GM21576 (cell line): Measurements from ENCODE around the gene HS6ST1.

Experiments
- ATAC-seq: cut with Tn5 transposase; IDR thresholded peaks from one replicate; pipeline ENCODE4 v1.9.1; 2021; ENCODE audit warnings: mild to moderate bottlenecking, moderate library complexity; ENCODE audit not compliant: unreplicated experiment

Gene HS6ST1

DNA sequence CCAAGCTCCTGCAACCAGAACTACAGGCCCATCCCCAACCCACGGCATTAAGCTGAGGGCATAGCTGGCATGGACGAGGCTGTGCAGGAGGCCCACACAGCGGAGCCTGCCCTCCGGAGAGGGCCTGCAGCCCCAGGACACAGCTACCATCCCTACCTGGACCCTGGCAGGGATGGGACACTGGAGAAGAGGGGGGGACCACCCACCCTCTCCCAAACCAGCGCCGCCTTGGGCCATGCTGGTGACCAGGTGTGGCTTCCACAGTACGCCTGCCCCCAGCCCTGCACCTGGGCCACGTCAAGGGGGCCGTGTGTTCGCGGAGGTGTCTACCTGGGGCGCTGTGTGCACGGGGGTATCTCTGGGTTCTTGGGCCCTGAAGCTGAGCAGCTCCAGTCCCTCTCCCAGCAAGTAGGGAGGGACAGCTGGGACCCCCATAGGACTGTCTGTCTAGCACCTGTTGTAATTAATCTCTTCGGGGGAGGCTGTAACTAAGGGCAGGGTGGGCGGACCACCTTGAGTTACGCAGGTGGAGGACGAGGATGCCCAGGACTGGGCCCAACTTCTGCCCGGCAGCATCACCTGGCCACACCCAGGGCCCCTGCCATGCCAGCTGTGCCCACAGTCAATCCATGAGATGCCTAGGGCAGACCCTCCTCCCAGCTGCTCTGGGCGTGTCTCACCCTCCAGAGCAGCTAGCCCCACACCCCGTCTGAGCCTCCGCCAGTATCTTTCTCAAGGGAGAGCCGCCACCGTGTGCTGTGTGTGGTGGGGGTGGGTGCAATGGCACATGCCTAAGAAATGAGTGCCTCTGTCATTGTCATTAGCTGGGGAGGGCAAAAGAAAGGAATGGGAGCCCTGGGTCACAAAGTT lies 18.3 kb downstream of the HS6ST1 start:
- ATAC-seq, result no peak

GRCh38 chr2:128299628-128300027 lies 19.0 kb downstream of the HS6ST1 start:
- no peak for ATAC-seq

DNA sequence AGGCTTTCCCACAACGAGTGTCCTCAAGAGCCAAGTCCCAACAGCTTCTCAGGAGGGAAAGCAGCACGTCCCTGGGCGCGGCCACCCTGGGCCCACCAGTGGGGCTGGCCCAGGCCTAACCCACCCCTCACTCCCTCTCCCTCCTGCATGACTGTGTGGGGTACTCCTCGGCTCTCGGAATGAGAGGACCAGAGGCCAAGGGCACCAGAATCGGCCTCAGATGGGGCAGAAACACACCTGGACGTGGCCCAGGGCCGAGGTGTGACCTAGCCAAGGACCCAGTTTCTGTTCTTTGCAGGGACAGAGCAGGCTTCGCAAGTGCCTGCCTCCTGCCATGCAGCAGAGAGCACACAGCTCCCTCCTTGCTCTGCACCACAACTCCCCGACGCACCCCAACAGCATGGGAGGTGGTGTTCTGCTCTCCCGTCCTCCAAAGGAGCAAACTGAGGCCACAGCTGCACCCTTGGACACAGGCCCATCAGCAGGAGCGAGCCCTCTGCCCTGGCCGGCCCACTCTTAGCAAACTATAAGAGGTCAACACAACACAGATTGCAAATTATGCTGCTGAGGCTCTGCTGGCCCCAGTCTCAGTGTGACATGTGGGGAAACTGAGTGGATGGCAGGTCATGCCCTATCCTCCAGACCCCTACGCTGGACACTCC lies 19.7 kb downstream of the HS6ST1 start:
- no peak for ATAC-seq

DNA sequence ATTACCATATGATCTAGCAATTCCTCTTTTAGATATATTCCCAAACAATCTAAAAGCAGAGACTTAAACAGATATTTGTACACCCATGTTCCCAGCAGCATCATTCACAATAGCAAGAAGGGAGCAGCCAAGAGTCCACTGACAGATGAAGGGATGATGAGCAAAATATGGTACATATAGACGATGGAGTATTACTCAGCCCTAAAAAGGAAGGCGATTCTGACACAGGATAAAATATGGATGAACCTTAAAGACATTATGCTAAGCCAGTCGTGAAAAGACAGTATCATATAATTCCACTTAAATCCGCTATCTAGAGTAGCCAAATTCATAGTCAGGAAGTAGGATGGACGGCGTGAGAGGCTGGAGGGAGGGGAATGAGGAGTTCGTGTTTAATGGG lies 20.4 kb downstream of the HS6ST1 start:
- no peak for ATAC-seq

- ATAC-seq, result no peak
Measured at GRCh38 chr2:128293870-128294455, 24.7 kb downstream of the HS6ST1 start.

DNA sequence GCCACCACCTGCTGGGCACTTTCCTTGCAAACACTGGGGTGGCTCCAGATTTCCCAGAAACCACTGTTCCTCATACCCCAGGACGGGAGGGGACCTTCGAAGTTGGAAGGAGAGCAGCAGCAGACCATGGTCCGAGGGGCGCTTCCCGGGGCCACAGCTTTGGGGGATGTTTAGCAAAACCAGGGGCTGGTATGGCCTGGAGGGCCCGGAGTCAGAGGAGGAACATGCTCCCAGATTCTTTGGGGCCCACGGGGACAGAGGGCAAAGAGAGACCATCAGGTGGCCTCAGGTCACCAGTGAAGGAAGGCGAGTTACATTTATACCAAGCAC lies 25.3 kb downstream of the HS6ST1 start:
- no peak for ATAC-seq

GRCh38 chr2:128292599-128293425 lies 25.9 kb downstream of the HS6ST1 start:
- no peak for ATAC-seq

GRCh38 chr2:128291844-128292598 lies 26.6 kb downstream of the HS6ST1 start:
- no peak for ATAC-seq

DNA sequence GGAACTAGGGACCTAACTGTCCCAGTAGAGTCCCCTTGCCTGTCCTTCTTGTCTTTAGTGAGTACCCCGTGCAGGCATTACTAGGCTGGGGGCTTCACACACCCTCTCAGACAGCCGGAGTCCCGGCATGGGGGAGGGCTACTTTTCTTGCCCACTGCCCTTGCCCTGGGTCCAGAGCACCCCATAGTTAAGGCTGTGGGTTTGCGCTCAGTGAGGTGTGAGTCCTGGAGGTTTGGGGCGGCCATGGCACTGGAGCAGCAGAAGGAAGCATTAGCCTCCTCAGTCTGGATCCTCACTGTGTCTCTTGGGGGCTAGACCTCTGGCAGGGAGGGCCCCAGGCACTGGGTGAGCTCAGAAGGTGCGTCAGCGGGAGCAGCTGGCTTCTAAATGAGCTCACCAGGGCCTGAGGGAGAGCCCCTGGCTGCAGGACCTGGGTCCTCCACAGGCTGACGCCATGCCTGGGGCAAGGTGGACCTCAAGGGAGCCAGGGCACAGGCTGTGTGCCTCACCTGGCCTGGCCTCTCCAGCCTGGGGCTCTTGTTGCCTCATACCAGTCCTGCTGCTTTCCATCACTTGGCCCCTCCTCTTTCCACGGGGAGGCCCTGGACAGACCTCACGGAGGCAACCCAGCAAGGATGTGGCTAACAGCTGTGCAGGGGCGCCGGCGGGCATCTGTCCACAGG lies 27.4 kb downstream of the HS6ST1 start:
- no peak for ATAC-seq

DNA sequence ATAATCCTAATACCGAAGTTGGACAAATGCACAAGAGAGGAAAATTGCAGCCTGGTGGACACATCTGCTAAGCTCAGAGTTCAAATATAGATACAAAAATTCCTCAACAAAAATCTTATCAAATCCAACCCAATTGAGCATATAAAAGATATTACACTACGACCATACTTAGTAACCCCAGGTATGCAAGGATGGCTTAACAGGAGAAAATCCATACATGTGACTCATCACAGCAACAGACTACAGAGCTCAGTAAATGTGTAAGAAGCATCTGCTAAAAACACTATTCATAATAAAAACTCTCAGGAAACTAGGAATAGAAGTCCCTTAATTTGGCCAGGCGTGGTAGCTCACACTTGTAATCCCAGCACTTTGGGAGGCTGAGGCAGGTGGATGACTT lies 28.3 kb downstream of the HS6ST1 start:
- ATAC-seq, result no peak

GRCh38 chr2:128289439-128289838 lies 29.2 kb downstream of the HS6ST1 start:
- no peak for ATAC-seq

- ATAC-seq, result no peak
Measured at GRCh38 chr2:128288781-128289180, 29.9 kb downstream of the HS6ST1 start.

DNA sequence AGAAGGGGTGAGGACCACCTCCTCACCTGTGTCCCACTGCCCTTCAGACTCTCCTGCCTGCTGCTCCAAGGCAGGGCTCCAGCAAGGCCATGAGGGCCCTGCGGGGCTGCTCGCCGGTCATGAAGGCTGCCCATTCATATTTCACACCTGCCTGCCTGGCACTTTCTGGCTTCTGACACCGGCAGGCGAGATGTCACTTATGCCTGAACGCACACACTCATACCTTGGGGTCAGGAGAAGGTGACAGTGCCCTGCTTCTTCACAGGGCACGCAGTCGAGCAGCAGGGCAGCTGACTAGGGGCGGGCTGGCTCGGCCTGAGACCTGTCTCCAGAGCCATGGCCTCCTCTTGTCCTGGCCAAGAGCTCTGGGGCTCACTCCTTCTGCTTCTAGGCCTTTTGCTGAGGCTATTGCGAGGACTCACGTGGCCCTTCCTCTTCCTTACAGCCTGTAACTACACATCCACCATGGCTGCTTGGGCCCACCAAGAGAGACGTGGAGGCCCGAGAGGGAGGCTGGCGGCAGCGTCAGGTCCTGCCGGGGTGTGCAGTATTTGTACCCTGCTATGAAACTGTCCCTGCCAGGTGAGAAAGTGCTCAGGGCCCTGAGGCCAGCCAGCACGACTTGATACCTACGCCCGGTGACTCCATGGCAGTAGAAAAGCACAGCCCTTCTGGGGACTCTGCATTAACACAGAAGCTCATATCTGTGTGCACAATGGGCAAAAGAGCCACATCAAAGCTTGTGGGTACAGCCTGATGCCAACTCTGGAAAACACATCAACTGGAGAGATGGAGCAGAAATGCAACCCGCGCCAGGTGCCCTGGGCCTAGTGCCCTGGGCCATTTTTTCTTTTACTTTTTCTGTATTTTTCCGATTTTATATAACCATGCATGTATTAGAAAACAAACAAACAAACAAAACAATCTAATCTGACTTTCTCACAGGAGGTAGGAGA lies 30.6 kb downstream of the HS6ST1 start:
- no peak for ATAC-seq

DNA sequence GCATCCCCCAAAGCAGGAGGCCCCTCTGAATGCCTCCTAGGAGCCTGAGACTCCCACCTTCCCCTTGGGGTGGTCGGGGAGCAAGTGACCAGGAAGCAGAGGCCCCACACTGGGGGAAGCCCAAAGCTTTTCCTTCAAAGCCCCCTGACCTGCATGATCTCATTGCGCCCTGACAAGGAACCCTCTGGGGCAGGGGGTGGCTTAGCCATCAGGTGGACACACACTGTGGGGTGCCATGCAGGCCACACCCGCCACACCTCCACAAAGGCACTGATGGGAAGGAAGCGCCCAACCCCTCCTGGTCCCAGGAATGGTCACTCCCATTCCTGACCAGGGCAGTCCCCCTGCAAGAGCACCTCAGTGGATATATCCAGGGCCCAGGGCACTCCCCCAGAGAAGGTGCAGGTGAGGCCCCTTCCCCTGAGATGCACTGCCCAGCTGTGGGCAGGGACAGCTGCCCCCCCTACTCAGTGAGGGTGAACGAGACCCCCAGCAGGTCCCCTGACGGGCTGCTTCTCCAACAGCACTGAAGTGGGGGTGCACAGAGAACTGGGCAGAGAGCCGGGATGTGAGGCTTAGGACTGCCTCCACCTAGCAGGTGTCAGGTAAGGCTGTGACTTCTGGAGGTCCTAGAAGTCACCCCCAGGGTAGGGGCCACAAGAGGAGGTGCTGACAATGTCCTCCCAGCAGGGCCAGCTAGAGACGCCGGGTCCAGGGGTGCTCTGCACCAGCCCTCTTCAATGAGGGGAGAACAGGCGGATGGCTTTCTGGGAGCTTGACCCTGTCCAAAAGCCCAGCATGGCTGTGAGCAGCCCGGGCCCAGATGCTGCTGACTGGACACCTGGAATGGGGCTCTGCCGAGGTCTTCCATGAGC lies 31.5 kb downstream of the HS6ST1 start:
- no peak for ATAC-seq

- ATAC-seq, result no peak
Measured at GRCh38 chr2:128286011-128286721, 32.5 kb downstream of the HS6ST1 start.

- ATAC-seq, result no peak
Measured at GRCh38 chr2:128285329-128285931, 33.2 kb downstream of the HS6ST1 start.

DNA sequence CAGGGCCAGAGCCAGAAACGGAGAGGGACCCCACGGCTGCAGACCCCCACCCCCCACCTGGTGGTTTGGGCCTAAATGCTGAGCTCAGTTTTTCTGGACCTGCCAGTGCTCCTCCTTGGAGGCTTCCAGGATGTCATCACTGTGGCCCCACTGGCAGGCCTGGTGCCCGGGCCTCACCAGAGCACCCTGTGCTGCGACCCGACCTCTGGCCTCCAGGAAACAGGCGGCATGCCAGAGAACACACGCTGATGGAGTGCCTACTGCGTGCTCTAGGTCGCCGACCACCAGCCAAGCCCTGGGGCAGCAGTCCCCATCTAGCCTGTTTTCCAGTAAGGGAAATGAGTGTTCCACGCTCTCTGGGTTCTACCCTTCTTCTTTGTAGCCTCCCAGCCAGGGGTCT lies 33.8 kb downstream of the HS6ST1 start:
- no peak for ATAC-seq
